B cell (primary cell): ENCODE measurements around the gene CD96. TPM values are rescaled to one million over a fixed set of nuclear protein-coding genes. Genes with fewer than 3 reads are reported as not detected.

ENCODE experiments used
- ATAC-seq: fragments of 200-7000 bp; cut with Tn5 transposase; one replicate; pipeline ENCODE4 v1.10.0; 2021; ENCODE audit warnings: low read depth, mild to moderate bottlenecking, moderate number of reproducible peaks, moderate library complexity
- CTCF ChIA-PET: fragments of 350-600 bp; sonication (Branson Sonifier 250); formaldehyde crosslinking; loops from one replicate; lab custom pipeline; 2021; ENCODE audit warnings: antibody characterized with exemption, inconsistent platforms; lab: Charles Lee
- POLR2A ChIA-PET: fragments of 350-600 bp; sonication (Branson Sonifier 250); formaldehyde crosslinking; loops from one replicate; lab custom pipeline; 2021; ENCODE audit warnings: antibody characterized with exemption; lab: Charles Lee
- DNase-seq: peaks from one replicate; pipeline ENCODE4 v3.0.0; 2013
- H2AFZ ChIP-seq: 2 replicates; pipeline ENCODE4 v1.6.1; 2012; ENCODE audit warnings: mild to moderate bottlenecking, low read depth, low read length; ENCODE audit not compliant: insufficient read depth, poor library complexity, severe bottlenecking
- H3K27ac ChIP-seq, 2 donors: 1 replicate in 1 of 2; 2 replicates in 1 of 2; pipeline ENCODE4 v1.5.1; 2012 to 2013; ENCODE audit warnings: low read length in 2 of 2, mild to moderate bottlenecking in 2 of 2, moderate library complexity in 1 of 2
- H3K27me3 ChIP-seq, 4 experiments: fragments of 200-600 bp in 1 of 4; sonication (generic) in 1 of 4; replicated peaks in 1 of 4; 1 replicate in 2 of 4; 2 replicates in 2 of 4; pipeline versions ENCODE4 v1.6.1 to v1.7.0; 2013 to 2016; ENCODE audit warnings: low read length in 3 of 4, mild to moderate bottlenecking in 2 of 4, mixed read lengths in 1 of 4, moderate library complexity in 1 of 4; ENCODE audit not compliant: insufficient read depth in 4 of 4, control insufficient read depth in 3 of 4; ENCODE audit errors: control extremely low read depth in 1 of 4
- H3K36me3 ChIP-seq, 2 experiments: replicated peaks in 1 of 2; 1 replicate in 1 of 2; 2 replicates in 1 of 2; pipeline versions ENCODE4 v1.6.1 to v1.7.1; 2013; ENCODE audit warnings: low read length in 1 of 2; ENCODE audit not compliant: insufficient read depth in 2 of 2, control insufficient read depth in 1 of 2; ENCODE audit errors: control extremely low read depth in 1 of 2, extremely low read depth in 1 of 2
- H3K4me1 ChIP-seq, 2 donors: fragments of 200-600 bp in 1 of 2; sonication (generic) in 1 of 2; 1 replicate in 1 of 2; 2 replicates in 1 of 2; pipeline versions ENCODE4 v1.5.1 to v1.6.1; 2013 to 2017; ENCODE audit warnings: low read length in 2 of 2; ENCODE audit not compliant: control insufficient read depth in 2 of 2, insufficient read depth in 2 of 2
- H3K4me2 ChIP-seq: replicated peaks from 2 replicates; pipeline ENCODE3; 2012; ENCODE audit warnings: mild to moderate bottlenecking, low read depth, low read length; ENCODE audit not compliant: poor library complexity, severe bottlenecking
- H3K4me3 ChIP-seq, 5 experiments: fragments of 200-600 bp in 1 of 5; sonication (generic) in 1 of 5; 1 replicate in 3 of 5; 2 replicates in 2 of 5; pipeline versions ENCODE4 v1.5.1 to v1.7.0; 2011 to 2016; ENCODE audit warnings: low read length in 4 of 5, mild to moderate bottlenecking in 4 of 5, low read depth in 2 of 5, control low read depth in 1 of 5, moderate library complexity in 1 of 5; ENCODE audit not compliant: insufficient read depth in 1 of 5; ENCODE audit errors: control extremely low read depth in 1 of 5, extremely low read depth in 1 of 5
- H3K79me2 ChIP-seq: fragments of 200-600 bp; sonication (generic); one replicate; pipeline ENCODE4 v1.6.0; 2016; ENCODE audit warnings: low read length; ENCODE audit not compliant: control insufficient read depth, insufficient read depth
- H3K9ac ChIP-seq: fragments of 200-600 bp; sonication (generic); 2 replicates; pipeline ENCODE4 v1.6.1; 2017; ENCODE audit warnings: mild to moderate bottlenecking, low read length, moderate library complexity
- H3K9me3 ChIP-seq, 3 donors: one replicate each; pipeline versions ENCODE4 v1.6.1 to v1.7.1; 2013; ENCODE audit warnings: low read length in 2 of 3; ENCODE audit not compliant: control insufficient read depth in 2 of 3, insufficient read depth in 1 of 3; ENCODE audit errors: control extremely low read depth in 1 of 3
- H4K20me1 ChIP-seq: 2 replicates; pipeline ENCODE4 v1.6.0; 2012; ENCODE audit warnings: mild to moderate bottlenecking, low read length; ENCODE audit not compliant: insufficient read depth, control insufficient read depth, poor library complexity, severe bottlenecking
- H3K27ac Mint-ChIP-seq: one replicate; pipeline ENCODE4 v1.8.0; 2021; ENCODE audit warnings: mixed read lengths
- H3K27me3 Mint-ChIP-seq: one replicate; pipeline ENCODE4 v1.8.0; 2021; ENCODE audit warnings: mixed read lengths
- H3K4me1 Mint-ChIP-seq: one replicate; pipeline ENCODE4 v1.8.0; 2021; ENCODE audit warnings: mixed read lengths
- H3K4me3 Mint-ChIP-seq: one replicate; pipeline ENCODE4 v1.8.0; 2021; ENCODE audit warnings: mixed read lengths
- H3K9me3 Mint-ChIP-seq: one replicate; pipeline ENCODE4 v1.8.0; 2022; ENCODE audit warnings: mixed read lengths; ENCODE audit not compliant: insufficient read depth
- CTCF ChIP-seq: fragments of 200-600 bp; IDR thresholded peaks from one replicate; pipeline ENCODE4 v1.8.0; 2022; ENCODE audit warnings: antibody characterized with exemption, mild to moderate bottlenecking
- EZH2 ChIP-seq: IDR thresholded peaks from 2 replicates; pipeline ENCODE4 v1.6.1; 2012; ENCODE audit warnings: borderline replicate concordance, low read depth, mild to moderate bottlenecking, moderate library complexity, low read length; ENCODE audit not compliant: insufficient read depth, poor library complexity, severe bottlenecking
- WGBS: methylation state at CpG from one replicate; pipeline ENCODE4 v1.1.5; 2013; ENCODE audit warnings: missing lambda C conversion rate; ENCODE audit not compliant: insufficient coverage; 5-methylcytosine and 5-hydroxymethylcytosine counted together
- intact Hi-C: fragments of 100-400 bp; cut with micrococcal nuclease; formaldehyde crosslinking; loops from one replicate; pipeline ENCODE4 v1.10.0; 2022
- polyA plus RNA-seq: library from polyadenylated mRNA; depleted of rRNA; stranded (reverse); fragments of >200 nt; gene quantifications from 2 replicates; pipeline ENCODE4 v1.2.3, GENCODE V29; 2012
- total RNA-seq, 2 donors: library from RNA; stranded (reverse); fragments of 120-200 nt in 1 of 2; gene quantifications; 1 replicate in 1 of 2; 2 replicates in 1 of 2; pipeline versions ENCODE4 v1.2.3 to v1.2.4, GENCODE V29; 2013 to 2022

Gene CD96
- total and polyA plus RNA-seq, 2 donors (not counting 1 experiment from before 2014, with no cell fraction given) = 21.4 to 56.2 TPM

GRCh38 chr3:111690242-111690641 lies 148.2 kb downstream of the CD96 start:
- Histone ChIP-seq H3K79me2 (peaks cover 19% of the 10 kb centered on the region), H3K9me3 (no peaks in the 10 kb centered on the region), H4K20me1 (no peaks in the 10 kb centered on the region), H3K4me3 (no peak overlapping the region), H3K4me2 (no peak overlapping the region), H3K4me1 (peaks cover 2 to 19% of the 10 kb centered on the region in 2 donors), H2AFZ (no peak overlapping the region), H3K9ac (no peak overlapping the region), H3K27me3 (no peaks in the 10 kb centered on the region), H3K36me3 (no peaks in the 10 kb centered on the region), H3K27ac (no peak overlapping the region)
- POLR2A ChIA-PET = no interaction called here
- no peak for DNase-seq
- Mint-ChIP-seq H3K9me3 (no peaks in the 10 kb centered on the region), H3K4me3 (no peak overlapping the region), H3K27ac (no peak overlapping the region), H3K4me1 (peaks cover 19% of the 10 kb centered on the region), H3K27me3 (no peaks in the 10 kb centered on the region)
- intact Hi-C loops = no loop called here
- CTCF ChIA-PET = interaction anchor here (1.6 to 5.8 kb wide), 5 partner anchors 9 to 663 kb away, joined by 3 to 65 read pairs (median 11); no protein-coding TSS in a partner anchor
- TF ChIP-seq EZH2 = no peak
- TF ChIP-seq CTCF = no peak
- ATAC-seq = no peak
- whole genome bisulfite sequencing = 83% methylated on average over 1 of the region's 3 CpGs

- Mint-ChIP-seq H3K9me3 (no peaks in the 10 kb centered on the region), H3K4me1 (peaks cover 22% of the 10 kb centered on the region), H3K4me3 (no peak overlapping the region), H3K27ac (no peak overlapping the region), H3K27me3 (no peaks in the 10 kb centered on the region)
- H3K27me3 ChIP-seq = no peaks in the 10 kb centered on the region
- H3K79me2 ChIP-seq = peaks cover 22% of the 10 kb centered on the region
- DNase-seq (peak; percentile 56), ATAC-seq (peak; percentile 49)
- TF ChIP-seq EZH2 = no peak
- peak; percentile 62 for TF ChIP-seq CTCF
- no peak overlapping the region for H3K9ac ChIP-seq
- H3K9me3 ChIP-seq = no peaks in the 10 kb centered on the region
- peaks cover 2 to 19% of the 10 kb centered on the region in 2 donors for H3K4me1 ChIP-seq
- no peaks in the 10 kb centered on the region for H3K36me3 ChIP-seq
- H3K4me3 ChIP-seq = no peak overlapping the region
- no peak overlapping the region for H2AFZ ChIP-seq
- ChIA-PET CTCF (interaction anchor here (0.6 to 5.8 kb wide), 19 partner anchors 9 to 664 kb away, joined by 3 to 65 read pairs (median 4); no protein-coding TSS in a partner anchor), POLR2A (no interaction called here)
- no peak overlapping the region for H3K27ac ChIP-seq
- WGBS = 75% methylated on average over 1 of the region's 2 CpGs
- H4K20me1 ChIP-seq = no peaks in the 10 kb centered on the region
- intact Hi-C loops = loop anchor here (1.0 kb wide), 2 partner anchors 22 to 114 kb away; no protein-coding TSS in a partner anchor
- no peak overlapping the region for H3K4me2 ChIP-seq
These were observed 149.4 kb downstream of the CD96 start for GRCh38 chr3:111691293-111691909.
